NCI-H82 treated with DMSO at 0.1 percent for 48 hours (cell line): ENCODE measurements around the gene LBX2.
A peak's percentile ranks its signal among the peaks of the same experiment; 100 is the strongest.

Source experiments
- DNase-seq: peaks from one replicate; lab custom pipeline; 2025; ENCODE audit not compliant: unreplicated experiment; lab: John Stamatoyannopoulos, UW

The LBX2 gene

GRCh38 chr2:74526649-74527230, 27.3 kb upstream of the LBX2 start:
- DNase-seq = no peak

- peak; percentile 18 for DNase-seq
These were observed 26.6 kb upstream of the LBX2 start, which contains the start of gene DQX1 for GRCh38 chr2:74525717-74526648. Gene DQX1, minus strand, starts transcription at chr2:74526231. Its CDS starts 502 bp downstream, at chr2:74525729.

GRCh38 chr2:74524955-74525716, 25.7 kb upstream of the LBX2 start:
- no peak for DNase-seq

- DNase-seq = no peak
These were observed 24.6 kb upstream of the LBX2 start for GRCh38 chr2:74524005-74524404.

- DNase-seq = no peak
These were observed 23.1 kb upstream of the LBX2 start for GRCh38 chr2:74522516-74522915.

GRCh38 chr2:74516650-74517049, 17.2 kb upstream of the LBX2 start:
- DNase-seq = no peak

GRCh38 chr2:74515981-74516633, 16.7 kb upstream of the LBX2 start:
- DNase-seq = peak; percentile 23

- DNase-seq = no peak
These were observed 16.0 kb upstream of the LBX2 start for GRCh38 chr2:74515271-74515980.

GRCh38 chr2:74514368-74515270, 15.2 kb upstream of the LBX2 start, which contains the start of gene TLX2:
Gene TLX2, plus strand, starts transcription at chr2:74514450. Its CDS starts 357 bp downstream, at chr2:74514807.
- DNase-seq = no peak

- peak; percentile 81 for DNase-seq
These were observed 14.4 kb upstream of the LBX2 start for GRCh38 chr2:74513605-74514367.

- DNase-seq = peak; percentile 86
These were observed 13.6 kb upstream of the LBX2 start for GRCh38 chr2:74512744-74513604.

GRCh38 chr2:74511104-74511989, 11.9 kb upstream of the LBX2 start:
- DNase-seq = peak; percentile 76

GRCh38 chr2:74510272-74510671, 10.9 kb upstream of the LBX2 start:
- no peak for DNase-seq

GRCh38 chr2:74507926-74508520, 8.6 kb upstream of the LBX2 start:
- peak; percentile 94 for DNase-seq

- DNase-seq = peak; percentile 99
These were observed 7.9 kb upstream of the LBX2 start, which contains the start of gene PCGF1 for GRCh38 chr2:74507145-74507925. Gene PCGF1, minus strand, starts transcription at chr2:74507695. Its CDS starts 27 bp downstream, at chr2:74507668.
